Head of caudate nucleus (tissue), 42 donors: ENCODE data around the gene HSPBAP1.

ENCODE experiments used
- DNase-seq, 42 donors: peaks; one replicate each; pipeline versions ENCODE4 v3.0.0 to v3.0.0-alpha.2; 2020 to 2021; ENCODE audit warnings: mixed read lengths in 7 of 42
- intact Hi-C: fragments of 100-400 bp; cut with DNase I; formaldehyde crosslinking; loops from one replicate; pipeline ENCODE4 v1.15.0; 2022

The HSPBAP1 gene

GRCh38 chr3:122697952-122698620 lies 95.5 kb downstream of the HSPBAP1 start:
- no peak for DNase-seq
- intact Hi-C loops = no loop called here

DNA sequence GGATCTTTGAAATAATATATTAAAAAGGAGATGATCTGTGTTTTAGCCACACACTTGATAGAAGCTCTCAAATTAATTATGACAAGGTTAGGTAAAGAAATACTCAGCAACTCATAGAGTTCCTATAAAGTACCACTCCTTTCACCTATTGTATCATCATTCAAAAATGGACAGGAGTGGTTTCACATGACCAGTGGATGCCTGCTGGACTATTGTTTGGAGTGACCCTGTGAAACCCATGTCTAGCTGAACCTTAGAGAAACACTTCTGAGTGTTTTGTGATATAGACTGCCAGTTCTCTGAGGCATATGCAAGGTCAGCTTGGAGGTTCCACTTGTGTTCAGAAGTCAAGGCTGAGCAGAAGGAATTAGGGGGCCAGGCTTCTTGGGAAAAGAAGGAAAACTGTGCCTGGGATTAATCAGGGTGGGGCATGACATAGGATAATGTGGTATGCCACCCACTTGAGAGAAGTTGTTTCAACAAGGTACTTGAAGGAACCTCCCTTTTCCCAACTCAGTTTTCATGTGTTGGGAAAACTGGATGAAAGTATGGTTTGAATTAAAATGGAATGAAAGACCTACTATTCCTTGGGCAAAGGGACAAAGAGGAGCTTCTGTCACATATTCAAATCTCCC lies 97.6 kb downstream of the HSPBAP1 start:
- no peak for DNase-seq
- intact Hi-C loops = no loop called here

GRCh38 chr3:122694966-122695365 lies 98.7 kb downstream of the HSPBAP1 start:
- DNase-seq = no peak
- intact Hi-C loops = no loop called here

DNA sequence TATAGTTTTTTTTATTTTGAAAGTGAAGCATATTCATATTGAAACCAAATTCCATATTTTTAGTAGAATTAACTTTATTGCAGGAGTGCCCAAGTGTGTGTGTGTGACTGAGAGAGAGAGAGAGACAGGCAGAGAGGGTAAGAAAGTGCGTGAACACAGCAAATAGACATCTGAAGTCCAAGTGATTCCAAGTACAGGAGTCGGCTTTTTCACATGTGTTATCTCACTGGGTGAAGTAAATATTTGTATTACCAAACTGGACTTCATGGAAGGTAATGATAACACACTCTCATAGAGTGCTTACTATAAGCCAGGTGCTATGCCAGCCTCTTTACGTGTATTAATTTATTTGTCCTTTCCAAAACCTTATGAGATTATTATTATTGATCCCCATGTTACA lies 101.0 kb downstream of the HSPBAP1 start:
- intact Hi-C loops = no loop called here
- DNase-seq = no peak

DNA sequence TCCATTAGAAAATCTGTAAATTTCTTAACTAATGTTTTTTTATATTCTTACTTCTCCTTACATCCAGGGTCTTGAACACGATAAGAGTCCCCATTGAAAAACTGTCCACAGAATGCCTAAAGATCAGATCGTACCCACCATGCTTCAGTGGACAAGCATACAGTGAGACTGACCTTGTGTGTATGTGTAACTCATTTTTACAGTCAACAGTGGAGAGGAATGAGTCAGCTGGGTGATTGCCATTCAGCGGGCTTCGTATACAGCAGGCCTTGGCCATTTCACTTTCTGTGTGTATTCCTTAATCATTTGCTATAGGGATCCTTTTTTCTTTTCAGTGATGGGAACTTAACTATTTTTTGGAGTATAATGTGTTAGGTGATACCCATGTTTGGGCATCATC lies 102.4 kb downstream of the HSPBAP1 start:
- intact Hi-C loops = no loop called here
- DNase-seq = no peak

DNA sequence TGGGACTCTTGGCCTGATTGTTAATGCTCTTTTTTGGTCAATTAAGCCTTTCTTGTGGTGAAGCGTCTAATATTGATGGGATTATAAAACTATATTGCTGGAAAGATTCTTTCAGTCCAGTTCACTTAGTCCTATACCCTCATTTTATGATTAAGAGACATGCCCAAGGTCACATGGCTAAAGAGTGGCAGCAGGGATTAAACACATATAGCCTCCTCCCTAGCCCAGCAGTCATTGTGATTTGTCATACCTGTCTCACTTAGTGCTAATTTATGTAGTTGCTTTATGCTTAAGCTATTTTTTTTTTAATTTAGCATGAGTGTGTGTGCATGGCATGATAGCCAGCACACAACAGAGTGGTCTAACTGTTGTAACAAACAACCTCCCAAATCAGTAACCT lies 103.5 kb downstream of the HSPBAP1 start:
- DNase-seq = no peak
- intact Hi-C loops = no loop called here
